ENCODE measurements around the gene THUMPD1.

Gene THUMPD1

DNA sequence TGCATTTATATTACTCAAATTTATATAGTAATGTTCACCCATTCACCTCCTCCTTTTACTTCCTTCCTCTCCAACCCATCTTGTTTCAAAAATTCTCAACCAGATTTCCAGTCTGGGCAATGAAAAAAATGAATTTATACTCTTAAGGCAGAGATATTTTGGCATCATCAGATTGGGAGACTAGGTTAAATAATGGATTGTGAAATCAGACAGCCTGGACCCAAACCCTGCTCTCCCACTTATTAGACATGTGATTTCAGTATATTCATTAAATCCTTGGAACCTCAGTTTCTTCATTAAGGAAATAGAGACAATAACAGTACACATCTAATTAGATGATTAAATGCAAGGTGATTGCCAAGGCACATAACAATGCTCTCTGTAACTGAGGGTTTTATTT, 52.0 kb downstream of the THUMPD1 start:
- no peak for DNase-seq

GRCh38 chr16:20683812-20684211, 57.8 kb downstream of the THUMPD1 start:
- DNase-seq = no peak

All from NCI-H1048 (cell line).